ENCODE data around the gene FBXO31.

Gene FBXO31

DNA sequence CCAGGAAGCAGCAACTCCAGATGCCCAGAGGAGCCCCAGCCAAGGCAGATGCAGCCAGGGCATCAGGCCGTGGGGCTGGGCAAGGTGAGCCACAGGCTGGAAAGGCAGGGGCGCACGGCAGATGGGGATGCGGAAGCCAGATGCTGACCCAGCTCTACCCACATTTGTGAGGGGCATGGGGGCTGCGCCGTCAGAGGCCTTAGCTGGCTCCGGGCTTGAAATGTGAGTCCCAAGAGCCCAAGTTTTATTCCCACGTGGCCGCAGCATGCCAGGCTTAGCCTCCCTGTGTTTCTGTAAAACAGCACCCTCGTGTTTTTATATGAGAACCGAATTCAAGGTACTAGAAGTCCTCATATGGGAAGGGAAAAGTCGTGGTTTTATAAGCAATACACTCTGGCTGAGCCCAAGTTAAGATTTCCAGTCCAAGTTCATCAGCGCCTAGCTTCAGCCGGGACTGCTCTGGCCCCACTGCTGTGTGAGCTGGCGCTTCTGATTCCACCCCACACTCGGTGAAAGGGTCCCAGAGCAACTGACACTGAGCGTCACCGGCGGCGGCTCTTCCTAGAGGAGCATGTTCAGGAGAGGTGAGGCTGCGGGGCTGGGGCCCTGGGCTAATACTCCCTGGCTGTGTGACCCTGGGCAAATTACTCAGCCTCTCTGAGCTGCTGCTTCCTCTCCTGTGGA lies 59.7 kb downstream of the FBXO31 start:
- DNase-seq: no peak

DNA sequence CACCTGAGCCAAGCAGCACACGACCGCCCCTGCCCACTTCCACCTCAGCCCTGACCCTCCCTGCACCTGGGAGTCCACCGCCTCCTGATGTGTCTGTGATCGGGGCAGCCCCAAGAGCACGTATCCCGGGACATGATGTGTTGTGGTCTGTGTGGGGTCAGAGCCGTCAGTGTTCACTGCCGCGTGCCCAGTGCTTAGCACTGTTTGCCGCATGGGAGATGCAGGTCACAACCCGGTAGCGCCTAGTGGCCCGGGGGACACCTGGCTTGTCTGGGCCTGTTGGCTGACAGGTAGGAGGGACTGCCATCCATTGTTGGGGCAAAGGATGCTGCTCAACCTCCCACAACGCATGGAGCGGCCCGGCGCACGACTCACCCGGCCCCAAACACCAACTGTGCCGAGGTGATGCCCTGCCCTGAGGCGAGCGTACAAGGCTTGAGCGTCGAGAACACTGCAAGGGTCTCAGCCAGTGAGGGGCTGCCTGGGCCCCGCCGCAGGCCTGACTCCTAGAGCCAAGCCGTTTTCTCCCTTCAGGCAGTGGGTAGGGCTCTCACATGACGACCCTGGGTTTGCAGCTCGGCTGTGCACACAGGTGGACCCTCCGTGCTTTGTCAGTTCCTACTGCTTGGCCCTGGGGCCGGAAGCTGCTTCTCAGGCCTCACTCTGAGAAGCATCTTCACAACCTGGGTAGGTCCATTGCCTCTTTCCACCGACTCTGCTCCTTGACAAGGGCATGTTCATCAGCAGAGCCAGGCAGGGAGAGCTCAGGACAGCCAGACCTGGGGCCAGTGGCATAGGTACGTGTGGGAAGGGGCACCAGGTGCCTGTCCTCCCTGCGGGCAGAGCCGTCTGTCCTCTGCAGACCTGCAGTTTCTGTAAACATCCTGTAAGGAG lies 60.5 kb downstream of the FBXO31 start:
- DNase-seq: no peak

DNA sequence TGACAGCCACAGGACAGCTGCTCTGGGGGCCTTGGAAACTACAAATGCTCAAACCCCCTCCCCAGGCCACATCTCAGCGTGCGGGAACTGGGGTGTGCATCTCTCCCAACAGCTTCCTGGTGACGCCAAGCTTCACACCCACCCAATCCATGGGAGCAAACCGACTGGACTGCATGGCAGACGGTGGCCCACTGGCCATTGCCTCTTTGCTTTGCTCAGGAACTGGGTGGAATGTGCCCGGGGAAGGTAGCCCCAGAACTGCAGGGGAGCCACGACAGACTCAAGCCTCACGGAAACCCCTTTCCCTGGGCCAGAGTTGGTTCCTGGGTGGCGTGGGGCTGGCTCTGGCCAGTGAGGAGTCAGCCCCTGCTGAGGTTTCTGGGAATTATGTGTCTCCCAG lies 61.2 kb downstream of the FBXO31 start:
- no peak for DNase-seq

DNA sequence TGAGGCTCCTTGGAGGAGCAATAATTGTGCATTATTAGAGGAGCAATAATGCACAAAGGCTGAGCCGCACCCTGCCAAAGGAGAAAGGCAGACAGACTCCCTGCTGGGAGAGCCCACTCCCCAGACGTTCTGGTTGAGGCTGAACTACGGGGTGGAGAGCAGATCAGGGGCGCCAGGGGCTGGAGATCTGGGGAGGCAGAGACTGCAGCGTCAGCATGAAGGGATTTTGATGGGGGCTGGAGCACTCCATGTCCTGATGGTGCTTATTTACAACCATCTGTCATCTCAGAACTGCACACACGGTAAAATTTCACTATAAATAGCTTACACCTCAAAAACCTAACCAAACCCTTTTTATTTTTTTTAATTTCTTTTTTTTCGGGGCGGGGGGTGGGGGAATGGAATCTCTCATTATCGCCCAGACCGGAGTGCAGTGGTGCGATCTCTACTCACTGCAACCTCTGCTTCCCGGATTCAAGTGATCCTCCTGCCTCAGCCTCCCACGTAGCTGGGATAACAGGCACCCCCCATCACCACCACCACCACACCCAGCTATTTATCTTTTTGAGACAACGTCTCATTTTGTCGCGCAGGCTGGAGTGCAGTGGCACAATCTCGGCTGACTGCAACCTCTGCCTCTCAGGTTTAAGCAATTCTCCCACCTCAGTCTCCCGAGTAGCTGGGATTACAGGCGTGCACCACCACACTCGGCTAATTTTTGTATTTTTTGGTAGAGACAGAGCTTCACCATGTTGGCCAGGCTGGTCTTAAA lies 62.1 kb downstream of the FBXO31 start:
- DNase-seq: no peak

DNA sequence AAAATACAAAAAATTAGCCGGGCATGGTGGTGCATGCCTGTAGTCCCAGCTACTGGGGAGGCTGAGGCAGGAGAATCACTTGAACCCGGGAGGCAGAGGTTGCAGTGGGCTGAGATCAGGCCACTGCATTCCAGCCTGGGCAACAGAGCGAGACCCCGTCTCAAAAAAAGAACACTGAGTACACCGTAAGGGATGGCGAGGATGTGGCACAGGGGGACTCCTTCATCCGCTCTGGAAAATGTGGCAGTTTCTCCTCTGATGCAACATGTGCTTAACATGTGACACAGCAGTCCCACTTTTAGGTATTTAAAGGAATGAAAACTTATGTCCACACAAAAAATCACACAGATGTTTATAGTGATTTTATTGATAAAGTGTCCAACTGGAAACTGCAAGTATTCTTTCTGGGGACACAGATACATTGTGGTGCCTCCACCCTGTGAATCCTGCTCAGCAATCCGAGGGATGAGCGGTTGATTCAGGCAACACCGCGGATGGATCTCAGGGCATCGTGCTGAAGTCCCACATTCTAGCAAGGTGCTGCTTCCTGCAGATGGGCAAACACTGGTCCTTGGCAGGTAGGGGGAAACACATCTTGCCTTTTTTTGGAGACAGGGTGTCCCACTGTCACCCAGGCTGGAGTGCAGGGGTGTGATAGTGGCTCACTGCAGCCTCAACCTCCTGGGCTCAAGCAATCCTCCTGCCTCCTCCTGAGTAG lies 62.9 kb downstream of the FBXO31 start:
- DNase-seq: no peak

DNA sequence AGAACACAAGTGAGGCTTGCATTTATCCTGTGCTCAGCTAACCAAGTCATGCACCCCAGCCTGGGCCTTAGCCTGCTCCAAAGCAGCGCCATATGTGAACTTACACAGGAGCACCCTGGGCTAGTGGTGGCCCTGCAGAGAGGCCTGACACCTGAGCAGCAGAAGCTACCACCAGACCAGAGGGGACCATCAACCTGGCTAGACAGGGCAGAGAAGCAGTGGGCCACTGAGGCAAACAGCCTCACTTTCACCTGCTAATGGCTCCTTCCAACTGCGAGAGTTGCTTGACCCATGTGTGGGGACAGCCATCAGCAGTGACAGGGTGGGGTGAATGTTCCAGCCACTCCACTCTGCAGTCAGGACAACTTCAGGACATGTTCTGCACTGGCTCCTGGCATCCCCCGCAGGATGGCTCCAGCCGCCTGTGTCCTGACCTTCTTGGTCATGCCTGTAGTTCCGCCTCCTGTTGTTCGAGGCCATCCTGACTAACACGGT lies 63.5 kb downstream of the FBXO31 start:
- DNase-seq: no peak

DNA sequence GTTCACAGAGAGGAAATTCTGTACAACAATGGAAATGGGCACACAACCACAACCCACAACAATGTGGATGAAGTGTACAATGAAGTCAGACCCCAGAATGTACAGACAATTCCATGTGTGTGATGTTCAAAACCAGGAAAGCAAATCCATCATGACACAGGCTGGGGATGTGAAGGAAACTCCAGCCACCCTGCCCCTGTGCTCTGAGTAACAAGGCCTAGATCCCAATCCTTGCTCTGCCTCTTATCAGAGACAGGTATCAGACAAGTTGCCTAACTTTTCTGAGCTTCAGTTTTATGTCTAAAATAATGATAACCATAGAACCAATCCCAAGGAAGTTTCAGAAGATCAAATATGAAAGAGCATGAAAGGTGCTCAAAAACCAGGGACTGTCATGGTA lies 64.6 kb downstream of the FBXO31 start:
- no peak for DNase-seq

DNA sequence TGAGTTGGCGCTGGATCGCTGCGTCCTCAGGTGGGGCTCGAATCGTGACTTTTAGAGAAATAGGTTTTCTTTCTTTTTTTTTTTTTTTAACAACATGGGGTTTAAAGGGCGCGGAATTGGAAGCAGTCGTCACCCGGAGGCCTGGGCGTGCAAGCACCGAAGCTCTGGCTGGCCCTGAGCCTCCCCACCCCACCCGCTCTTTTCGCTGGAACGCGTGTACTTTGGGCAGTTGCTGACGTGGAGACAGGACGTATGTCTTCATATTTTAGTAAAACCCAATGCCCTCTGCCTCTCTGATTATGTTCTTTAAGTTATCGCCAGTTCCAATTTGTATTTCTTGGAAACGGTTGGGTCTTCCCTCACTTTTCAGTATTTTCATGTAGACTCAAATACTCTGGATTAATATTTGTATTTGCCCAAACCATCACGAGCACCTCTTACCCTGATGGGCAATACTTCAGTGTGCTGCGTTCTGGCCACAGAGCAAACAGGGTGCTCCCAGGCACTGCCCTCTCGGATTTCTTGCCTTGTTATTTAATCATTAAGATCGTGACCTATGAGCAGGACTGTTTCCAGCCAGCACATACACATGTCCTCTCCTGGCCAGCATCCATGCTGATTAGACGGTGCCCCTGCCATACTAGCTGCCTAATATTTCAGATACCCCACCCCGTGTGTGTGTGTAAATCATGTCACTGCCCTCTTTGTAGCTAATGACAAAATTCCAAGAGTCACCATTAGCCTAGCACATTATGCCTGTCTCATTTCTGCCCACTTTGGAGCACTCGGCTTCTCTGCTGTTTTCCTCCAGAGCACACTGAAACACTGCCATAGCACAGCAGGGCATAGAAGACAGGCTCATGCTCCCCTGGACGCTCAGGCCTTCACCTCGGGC lies 65.6 kb downstream of the FBXO31 start:
- DNase-seq: peak in 1 of 2 experiments; percentile 45

DNA sequence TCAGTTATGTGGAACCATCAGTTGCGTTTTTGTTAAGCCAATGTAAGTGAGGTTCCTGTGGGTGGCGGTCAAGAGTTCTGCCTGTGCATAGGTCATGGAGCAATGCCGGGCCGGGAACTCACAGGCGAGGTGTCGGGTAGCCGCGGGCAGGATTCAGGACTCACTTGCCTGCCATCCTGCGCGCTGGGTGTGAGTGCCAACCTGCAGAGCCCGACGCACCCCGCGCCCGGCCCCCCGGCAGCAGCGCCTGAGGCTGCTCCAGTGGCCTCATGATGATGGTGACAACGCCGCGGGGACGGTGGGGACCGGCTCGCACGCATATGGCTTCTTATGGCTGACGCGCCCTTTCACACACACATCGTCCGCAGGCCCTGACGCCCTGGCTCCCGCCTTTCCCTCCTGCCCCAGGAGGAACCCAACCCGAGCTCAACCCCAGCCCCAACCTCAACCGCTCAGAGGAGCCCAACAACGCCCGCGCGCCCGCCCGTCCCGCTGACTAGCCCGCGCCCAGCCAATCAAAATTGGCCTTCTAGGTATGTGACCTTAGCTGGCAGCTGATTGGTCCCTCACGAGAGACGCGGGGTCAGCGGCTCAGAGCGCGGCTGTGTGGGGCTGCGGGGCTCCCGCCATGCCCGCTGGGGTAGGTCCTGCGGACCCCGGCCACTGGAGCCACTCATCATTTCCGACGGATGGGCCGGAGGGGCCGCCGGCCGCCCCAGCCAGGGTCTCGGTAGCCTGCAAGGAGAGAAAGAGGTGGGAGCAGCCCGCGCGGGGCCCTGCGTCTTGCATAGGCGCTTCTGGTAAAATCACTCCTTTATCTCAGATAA lies 66.4 kb downstream of the FBXO31 start, which contains the start of gene C16orf95:
Gene C16orf95, minus strand, starts transcription at position 470 of the 827 bp plus-strand sequence. Its CDS starts 150 bp downstream, at position 320.
- peak; percentile 77 to 87 for DNase-seq

DNA sequence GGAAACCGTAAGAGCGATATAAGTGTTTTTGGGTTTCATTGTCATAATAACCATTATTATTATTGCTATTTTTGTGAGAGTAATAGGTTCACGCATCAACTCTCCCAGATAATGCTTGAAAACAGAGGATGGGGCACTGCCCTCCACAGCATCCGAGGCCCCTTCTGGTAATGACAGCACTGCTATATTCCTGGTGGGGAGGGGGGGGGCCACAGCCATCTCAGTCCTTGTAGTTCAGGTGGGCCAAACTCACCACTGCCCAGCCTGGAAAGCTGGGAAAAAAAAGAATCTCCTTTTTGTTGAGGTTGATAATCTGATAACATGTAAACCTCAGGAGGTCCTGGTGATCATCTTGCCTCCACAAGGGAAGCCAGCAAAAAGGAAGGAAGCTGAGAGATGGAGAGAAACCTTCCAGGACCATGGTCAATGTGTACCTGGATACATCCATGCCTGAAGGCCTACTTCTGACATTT lies 67.1 kb downstream of the FBXO31 start:
- no peak for DNase-seq

DNA sequence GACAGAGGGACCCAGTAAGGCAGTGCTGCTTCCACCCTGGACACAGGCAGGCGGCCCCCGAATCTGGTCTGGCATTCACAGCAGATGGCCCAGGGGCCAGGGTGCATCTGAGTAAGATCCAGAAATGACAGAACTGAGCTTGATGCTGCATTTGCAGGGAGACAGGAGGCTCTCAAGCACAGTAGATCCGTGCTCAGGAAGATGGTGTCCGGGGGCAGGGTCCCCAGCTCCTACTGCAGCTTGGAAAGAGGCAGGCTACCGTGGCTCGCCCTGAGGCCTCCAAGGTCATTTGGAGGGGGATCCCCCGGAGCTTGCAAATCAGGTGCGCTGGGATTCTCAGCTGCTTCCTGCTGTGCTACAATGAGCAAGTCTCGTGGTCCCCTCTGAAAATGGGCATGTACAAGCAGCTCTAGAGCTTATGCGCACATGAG lies 68.6 kb downstream of the FBXO31 start:
- DNase-seq: no peak

DNA sequence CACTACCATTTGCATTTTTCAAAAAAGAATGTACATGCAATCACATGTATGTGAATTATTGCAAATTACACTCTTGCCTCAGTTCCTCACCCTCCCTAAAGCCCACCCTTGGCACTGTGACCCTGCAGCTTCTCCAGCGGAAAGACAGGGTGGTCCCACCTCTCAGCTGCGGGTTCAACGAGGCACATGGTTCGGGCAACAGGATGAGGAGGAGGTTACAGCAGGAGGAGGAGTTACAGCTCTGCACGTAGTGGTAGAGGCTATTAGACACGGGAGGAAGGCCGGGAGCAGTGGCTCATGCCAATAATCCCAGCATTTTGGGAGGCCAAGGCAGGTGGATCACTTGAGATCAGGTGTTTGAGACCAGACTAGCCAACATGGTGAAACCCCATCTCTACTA lies 71.6 kb downstream of the FBXO31 start:
- DNase-seq: no peak

DNA sequence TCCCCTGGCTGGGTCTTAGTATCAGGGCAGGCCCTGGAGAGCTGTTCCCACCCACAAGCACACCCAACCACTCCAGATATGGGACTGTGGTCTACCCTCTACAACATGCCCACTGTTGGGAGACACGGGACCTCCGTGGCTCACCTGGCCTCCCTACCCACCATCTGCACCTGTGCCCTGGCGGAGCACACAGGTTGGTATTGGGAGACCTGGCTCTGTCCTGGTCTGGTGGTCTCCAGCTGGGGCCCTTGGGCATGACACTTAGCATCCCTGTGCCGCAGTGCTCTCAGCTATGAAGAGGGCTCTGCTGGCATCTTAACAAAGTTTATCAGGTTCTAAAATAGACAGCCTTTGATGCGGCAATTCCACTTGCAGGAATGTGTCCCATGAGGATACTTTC lies 72.2 kb downstream of the FBXO31 start:
- DNase-seq: no peak

DNA sequence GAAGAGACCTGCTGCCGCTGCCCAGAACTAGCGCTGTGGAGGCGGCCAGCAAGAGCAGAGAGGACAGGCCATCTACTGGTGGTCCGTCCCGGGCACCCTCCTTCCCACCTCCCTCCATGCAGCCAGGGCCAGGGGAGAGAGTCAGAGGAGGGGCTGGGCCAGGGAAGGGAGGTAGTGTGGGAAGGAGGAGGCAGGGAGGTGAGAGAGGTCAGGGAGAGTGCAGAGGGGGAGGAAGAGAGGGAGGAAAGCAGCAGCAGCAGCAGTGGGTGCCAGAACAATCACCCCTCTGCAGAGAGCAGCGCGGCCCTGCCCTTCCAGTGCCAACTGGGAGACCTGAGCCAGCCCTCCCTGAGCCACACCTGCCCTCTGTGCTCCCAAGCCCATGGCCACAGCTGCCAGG lies 73.0 kb downstream of the FBXO31 start:
- DNase-seq: no peak

DNA sequence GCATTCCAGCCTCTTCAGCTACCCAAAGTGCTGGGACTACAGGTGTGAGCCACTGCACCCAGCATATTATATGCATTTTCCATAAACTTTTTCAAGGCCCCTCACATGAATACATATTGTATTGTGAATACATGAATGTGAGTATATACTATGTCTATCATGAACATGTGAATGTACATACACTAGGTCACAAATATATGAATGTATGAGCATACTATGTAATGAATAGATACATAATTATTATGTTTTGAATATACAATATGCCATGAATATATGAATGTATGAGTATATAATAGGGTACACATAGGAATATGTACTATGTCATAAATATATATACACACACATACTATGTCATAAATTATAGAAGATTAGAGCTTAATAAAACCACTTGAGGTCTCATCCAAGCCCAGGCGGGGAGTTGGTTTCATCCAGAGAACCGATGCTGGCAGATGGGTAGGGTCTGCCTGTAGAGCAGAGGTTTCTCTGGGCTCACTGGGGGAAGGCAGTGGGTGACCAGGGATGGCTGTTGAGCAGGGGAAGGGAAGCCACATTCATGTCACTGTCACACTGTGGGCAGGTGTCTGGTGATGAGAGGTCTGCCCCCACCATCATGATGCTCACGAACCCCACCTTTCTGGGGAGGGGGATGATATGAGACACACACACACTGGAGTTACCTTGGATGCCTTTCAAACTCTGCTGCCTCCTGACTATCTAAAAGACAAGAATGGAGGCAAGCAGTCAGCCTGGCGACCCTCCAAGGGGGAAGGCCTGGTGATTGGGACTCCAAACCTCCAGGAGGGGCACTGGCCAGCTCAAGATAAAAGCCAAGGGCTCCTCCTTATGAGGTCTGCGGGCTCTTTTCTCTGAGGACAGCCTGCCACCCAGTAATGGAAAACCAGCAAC lies 73.7 kb downstream of the FBXO31 start:
- DNase-seq: no peak

DNA sequence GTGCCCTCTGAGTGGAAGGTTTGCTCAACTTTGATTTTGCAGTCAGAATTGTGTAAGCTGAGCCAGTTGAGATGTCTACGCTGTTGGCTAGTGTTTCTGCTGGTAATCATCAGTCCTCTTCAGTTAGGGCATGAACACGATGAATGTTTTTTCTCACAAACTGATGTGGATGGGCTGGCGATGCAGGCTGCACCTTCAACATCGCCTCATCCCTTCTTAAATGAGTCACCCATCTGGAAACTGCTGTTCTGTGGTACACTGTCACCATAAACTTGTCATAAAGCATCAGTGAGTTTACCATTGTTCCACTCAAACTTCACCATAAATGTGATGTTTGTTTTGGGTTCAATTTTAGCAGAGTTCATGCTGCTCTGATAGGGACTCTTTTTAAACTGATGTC lies 74.8 kb downstream of the FBXO31 start:
- DNase-seq: no peak

DNA sequence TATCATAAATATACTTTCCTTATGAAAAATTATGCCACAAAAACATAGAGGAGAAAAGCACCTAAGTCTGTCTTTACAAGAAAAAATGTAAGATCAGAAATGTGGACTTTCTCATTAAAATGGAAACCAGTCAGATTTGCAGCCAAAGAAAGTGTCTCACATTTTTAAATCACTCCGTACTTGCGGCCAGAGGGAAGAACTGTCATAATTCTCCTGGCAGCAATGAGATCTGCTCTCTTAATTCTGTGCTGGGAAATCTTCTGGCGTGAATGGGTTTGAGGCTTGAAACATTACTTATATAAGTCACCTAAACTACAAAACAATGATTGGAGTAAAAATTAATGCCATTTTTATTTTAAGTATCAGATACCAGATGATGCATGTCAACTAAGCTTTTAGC lies 77.1 kb downstream of the FBXO31 start:
- no peak for DNase-seq

DNA sequence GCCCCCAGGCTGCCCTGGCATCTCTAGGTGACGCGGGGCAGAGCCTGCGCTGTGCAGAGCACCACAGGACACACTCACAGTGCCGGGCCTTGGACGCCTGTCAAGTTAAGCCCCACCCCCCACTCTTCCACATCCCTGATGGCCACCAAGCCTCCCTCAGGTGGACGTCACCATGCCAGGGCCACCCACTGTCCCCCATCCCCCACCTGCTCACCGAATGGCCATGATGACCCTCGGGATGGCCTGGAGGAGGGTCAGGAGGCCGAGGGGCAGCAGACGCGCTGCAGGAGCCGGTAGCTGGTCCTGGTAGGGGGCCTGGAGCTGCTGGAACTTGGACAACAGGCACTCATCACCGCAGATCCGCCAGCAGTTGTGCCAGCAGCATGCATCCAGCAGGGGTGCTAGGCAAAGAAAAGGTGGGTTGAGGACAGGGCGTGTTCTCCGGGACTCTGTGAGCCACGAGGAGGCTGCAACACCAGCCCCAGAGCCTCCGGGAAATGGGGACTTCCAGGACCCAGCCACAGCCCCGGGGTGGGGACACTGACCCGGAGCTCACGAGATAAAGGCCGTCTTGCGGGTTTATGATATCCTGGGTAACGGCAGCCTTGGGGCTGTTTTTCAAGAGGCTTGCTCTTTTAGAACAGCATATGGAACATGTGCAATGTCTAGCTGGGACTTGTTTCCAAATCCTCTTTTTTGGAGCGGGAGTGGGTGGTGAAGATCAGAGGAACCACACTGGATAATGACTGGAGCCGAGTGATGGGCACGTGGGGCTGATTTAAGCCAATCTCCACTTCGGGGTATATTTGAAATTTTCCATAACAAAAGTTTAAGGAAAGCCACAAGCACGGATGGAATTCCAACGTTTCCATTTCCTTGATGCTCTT lies 77.8 kb downstream of the FBXO31 start:
- peak in 1 of 2 experiments; percentile 23 for DNase-seq
